ENCODE measurements around the gene BLOC1S4.
A peak's percentile ranks its signal among the peaks of the same experiment; 100 is the strongest.

BLOC1S4 gene

GRCh38 chr4:6689506-6689960 lies 26.4 kb upstream of the BLOC1S4 start:
- no peaks in the 10 kb centered on the region for H3K27me3 ChIP-seq (ENCODE audit: insufficient read depth, low read length, poor library complexity, severe bottlenecking)
- H3K4me3 ChIP-seq (ENCODE audit: low read length, poor library complexity, severe bottlenecking): peak overlapping the region; percentile 69
- TF ChIP-seq EZH2phosphoT487 (IDR thresholded peaks at IDR 0.05; ENCODE audit: borderline replicate concordance) (no peak), CTCF (conservative IDR thresholded peaks at IDR 0.05; ENCODE audit: low read length) (no peak)
- H2AFZ ChIP-seq (ENCODE audit: low read length): no peak overlapping the region
- peaks cover 18% of the 10 kb centered on the region; the same call in 1 of the 2 replicates for H3K79me2 ChIP-seq (ENCODE audit: insufficient read depth, low read length)
- no peaks in the 10 kb centered on the region for H3K36me3 ChIP-seq (ENCODE audit: insufficient read depth, low read length)
- peaks cover 62% of the 10 kb centered on the region for H3K4me1 ChIP-seq (ENCODE audit: insufficient read depth, low read length, poor library complexity, severe bottlenecking)
- no peaks in the 10 kb centered on the region for H3K9me2 ChIP-seq (replicated peaks; ENCODE audit: low read depth, low read length)
- no peaks in the 10 kb centered on the region for H3F3A ChIP-seq (ENCODE audit: low read depth)
- H3K9ac ChIP-seq (ENCODE audit: low read depth, low read length, poor library complexity, severe bottlenecking): peak overlapping the region; percentile 68
- H4K20me1 ChIP-seq (ENCODE audit: insufficient read depth, low read length, poor library complexity, severe bottlenecking): no peaks in the 10 kb centered on the region
- no peaks in the 10 kb centered on the region for H3K9me3 ChIP-seq (ENCODE audit: insufficient read depth, low read depth, low read length)
- peak overlapping the region; percentile 73 for H3K4me2 ChIP-seq (ENCODE audit: low read depth, low read length, poor library complexity, severe bottlenecking)

- Histone ChIP-seq H3K9ac (ENCODE audit: low read depth, low read length, poor library complexity, severe bottlenecking) (peak overlapping the region; percentile 46), H3K9me2 (replicated peaks; ENCODE audit: low read depth, low read length) (no peaks in the 10 kb centered on the region), H3K9me3 (ENCODE audit: insufficient read depth, low read depth, low read length) (no peaks in the 10 kb centered on the region), H4K20me1 (ENCODE audit: insufficient read depth, low read length, poor library complexity, severe bottlenecking) (no peaks in the 10 kb centered on the region), H3K36me3 (ENCODE audit: insufficient read depth, low read length) (no peaks in the 10 kb centered on the region), H3K4me2 (ENCODE audit: low read depth, low read length, poor library complexity, severe bottlenecking) (peak overlapping the region; percentile 17), H3K4me1 (ENCODE audit: insufficient read depth, low read length, poor library complexity, severe bottlenecking) (peaks cover 88% of the 10 kb centered on the region), H3K27me3 (ENCODE audit: insufficient read depth, low read length, poor library complexity, severe bottlenecking) (no peaks in the 10 kb centered on the region), H3F3A (ENCODE audit: low read depth) (no peaks in the 10 kb centered on the region; the same call in 1 of the 2 replicates), H2AFZ (ENCODE audit: low read length) (0 out of 2 replicates have a peak overlapping the region, but pooled peaks have one; percentile 6), H3K4me3 (ENCODE audit: low read length, poor library complexity, severe bottlenecking) (no peak overlapping the region), H3K79me2 (ENCODE audit: insufficient read depth, low read length) (peaks cover 22% of the 10 kb centered on the region)
- TF ChIP-seq EZH2phosphoT487 (IDR thresholded peaks at IDR 0.05; ENCODE audit: borderline replicate concordance) (no peak), CTCF (conservative IDR thresholded peaks at IDR 0.05; ENCODE audit: low read length) (no peak)
Observed at GRCh38 chr4:6692379-6692778, 23.6 kb upstream of the BLOC1S4 start.

GRCh38 chr4:6692806-6693205 lies 23.2 kb upstream of the BLOC1S4 start:
- Histone ChIP-seq H3K9ac (ENCODE audit: low read depth, low read length, poor library complexity, severe bottlenecking) (peak overlapping the region; percentile 46), H3K9me3 (ENCODE audit: insufficient read depth, low read depth, low read length) (no peaks in the 10 kb centered on the region), H3K9me2 (replicated peaks; ENCODE audit: low read depth, low read length) (no peaks in the 10 kb centered on the region), H3K4me1 (ENCODE audit: insufficient read depth, low read length, poor library complexity, severe bottlenecking) (peaks cover 84% of the 10 kb centered on the region), H3K27me3 (ENCODE audit: insufficient read depth, low read length, poor library complexity, severe bottlenecking) (no peaks in the 10 kb centered on the region), H3K4me3 (ENCODE audit: low read length, poor library complexity, severe bottlenecking) (no peak overlapping the region), H2AFZ (ENCODE audit: low read length) (0 out of 2 replicates have a peak overlapping the region, but pooled peaks have one; percentile 6), H4K20me1 (ENCODE audit: insufficient read depth, low read length, poor library complexity, severe bottlenecking) (no peaks in the 10 kb centered on the region), H3K79me2 (ENCODE audit: insufficient read depth, low read length) (peaks cover 19% of the 10 kb centered on the region), H3F3A (ENCODE audit: low read depth) (no peaks in the 10 kb centered on the region; the same call in 1 of the 2 replicates), H3K4me2 (ENCODE audit: low read depth, low read length, poor library complexity, severe bottlenecking) (peak overlapping the region; percentile 17), H3K36me3 (ENCODE audit: insufficient read depth, low read length) (no peaks in the 10 kb centered on the region)
- TF ChIP-seq CTCF (conservative IDR thresholded peaks at IDR 0.05; ENCODE audit: low read length) (no peak), EZH2phosphoT487 (IDR thresholded peaks at IDR 0.05; ENCODE audit: borderline replicate concordance) (no peak)

All from Loucy (cell line).